Esophagus muscularis mucosa (tissue), 3 donors: Measurements from ENCODE around the gene REL.

Source experiments
- CTCF ChIP-seq, 3 experiments: fragments of 200-600 bp in 2 of 3; fragments of 450-650 bp in 1 of 3; sonication (generic) in 2 of 3; IDR thresholded peaks; one replicate each; pipeline ENCODE4 v1.5.1; 2017 to 2019; ENCODE audit warnings: antibody characterized with exemption in 3 of 3, mild to moderate bottlenecking in 2 of 3, moderate library complexity in 1 of 3
- POLR2AphosphoS5 ChIP-seq, 2 donors: sonication (generic); formaldehyde crosslinking; IDR thresholded peaks; one replicate each; pipeline ENCODE4 v1.6.1; 2017; ENCODE audit warnings: antibody characterized with exemption in 2 of 2

- TF ChIP-seq POLR2AphosphoS5 (IDR thresholded peaks at IDR 0.05) = no peak
- TF ChIP-seq CTCF (IDR thresholded peaks at IDR 0.05) = no peak
Observed at GRCh38 chr2:60875520-60875919, 5.9 kb upstream of the REL start.
